GM19238 (cell line): Measurements from ENCODE around the gene EZR.

Experiments used
- DNase-seq: peaks from one replicate; pipeline ENCODE4 v3.0.0; 2011; ENCODE audit warnings: low spot score; ENCODE audit not compliant: insufficient read length

EZR gene

DNA sequence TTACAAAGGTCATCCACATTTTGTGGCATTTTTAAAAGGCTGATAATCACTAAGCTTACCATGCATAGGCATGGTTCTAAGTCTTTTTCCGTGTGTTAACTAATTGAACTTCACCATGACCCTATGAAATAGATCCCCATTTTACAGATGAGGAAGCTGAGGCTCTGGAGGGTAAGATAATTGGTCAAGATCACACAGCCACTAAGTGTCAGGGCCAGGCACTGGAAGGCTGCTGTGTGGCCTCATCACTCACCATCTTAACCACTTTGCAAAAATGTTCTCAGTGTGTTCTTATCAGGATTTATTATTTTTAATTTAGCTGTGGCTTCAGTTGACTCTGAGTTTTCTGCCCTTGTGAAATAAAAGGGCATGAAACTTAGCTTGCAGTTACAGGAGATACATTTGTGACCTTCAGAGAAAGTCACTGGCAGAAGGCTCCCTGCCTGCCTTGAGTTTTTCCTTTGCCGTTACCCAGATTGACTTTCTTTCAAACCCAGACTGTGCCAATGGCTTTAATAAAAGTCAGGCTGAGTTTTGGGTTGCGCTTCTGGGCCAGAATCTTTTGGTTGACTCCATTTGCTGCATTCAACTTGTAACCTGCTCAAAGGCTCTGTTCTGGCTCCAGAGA lies 82.0 kb downstream of the EZR start:
- DNase-seq: no peak

DNA sequence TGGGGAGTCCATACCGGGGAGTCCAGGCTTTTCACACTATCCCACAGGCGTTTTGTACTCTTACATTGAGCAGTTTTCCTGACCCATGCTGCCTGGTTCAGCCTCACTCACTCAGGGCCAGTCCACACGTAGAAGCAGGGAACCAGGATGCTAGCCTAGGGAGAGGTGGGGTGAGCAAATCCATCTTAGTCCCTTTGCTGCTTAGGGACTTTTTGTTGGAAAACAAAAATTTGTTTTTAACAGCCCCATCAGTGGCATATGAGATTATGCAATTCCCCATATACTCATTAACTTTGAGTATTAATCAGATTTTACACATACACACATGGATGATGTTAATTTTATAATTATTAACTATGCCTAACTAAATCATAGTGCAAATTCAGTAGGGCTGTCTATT lies 84.2 kb downstream of the EZR start:
- no peak for DNase-seq

DNA sequence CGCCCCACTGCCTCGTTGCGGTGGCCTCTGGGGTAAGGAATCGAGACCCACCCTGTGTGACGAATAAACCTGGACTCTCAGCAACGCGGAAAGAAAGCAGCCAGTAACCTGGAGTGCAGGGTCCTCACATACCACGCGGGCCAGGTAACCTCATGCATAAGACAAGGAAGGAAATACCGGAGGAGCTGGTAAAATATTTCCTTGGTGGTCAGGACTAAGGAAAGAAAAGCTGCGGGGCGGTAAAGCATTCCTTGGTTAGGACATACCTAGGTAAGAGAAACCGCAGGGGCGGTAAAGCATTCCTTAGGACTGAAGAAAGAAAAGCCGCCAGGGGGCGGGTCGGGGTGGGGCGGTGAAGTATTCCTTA lies 88.6 kb downstream of the EZR start:
- no peak for DNase-seq

DNA sequence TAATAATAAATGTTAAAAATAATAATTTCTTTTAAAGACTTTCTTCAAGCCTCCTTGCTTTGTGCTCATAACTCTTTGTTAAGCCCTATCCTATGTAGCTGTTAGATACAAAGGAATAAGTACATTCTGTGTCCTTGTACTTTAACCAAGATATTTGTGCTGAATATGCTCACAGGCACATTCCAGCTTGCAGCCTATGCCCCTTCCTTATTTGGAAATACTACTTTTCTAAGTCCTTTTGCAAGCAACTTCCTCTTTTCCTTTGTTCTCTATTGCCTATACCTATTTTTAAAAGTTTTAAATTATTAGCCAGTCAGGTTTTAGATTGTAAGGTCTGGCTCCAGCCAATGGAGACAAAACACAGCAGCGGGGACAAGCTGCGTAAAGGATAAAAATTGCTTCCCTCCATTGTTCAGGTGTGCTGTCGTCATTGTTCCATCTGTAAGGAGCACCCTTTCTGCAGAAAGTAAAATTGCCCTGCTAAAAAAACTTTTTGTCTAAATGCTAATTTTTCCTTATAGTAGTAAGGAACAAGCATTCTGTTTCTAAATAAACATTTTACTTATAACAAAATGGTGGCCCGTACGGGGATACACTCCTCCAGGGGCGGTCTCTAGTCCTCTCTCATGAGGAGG lies 89.1 kb downstream of the EZR start:
- no peak for DNase-seq

DNA sequence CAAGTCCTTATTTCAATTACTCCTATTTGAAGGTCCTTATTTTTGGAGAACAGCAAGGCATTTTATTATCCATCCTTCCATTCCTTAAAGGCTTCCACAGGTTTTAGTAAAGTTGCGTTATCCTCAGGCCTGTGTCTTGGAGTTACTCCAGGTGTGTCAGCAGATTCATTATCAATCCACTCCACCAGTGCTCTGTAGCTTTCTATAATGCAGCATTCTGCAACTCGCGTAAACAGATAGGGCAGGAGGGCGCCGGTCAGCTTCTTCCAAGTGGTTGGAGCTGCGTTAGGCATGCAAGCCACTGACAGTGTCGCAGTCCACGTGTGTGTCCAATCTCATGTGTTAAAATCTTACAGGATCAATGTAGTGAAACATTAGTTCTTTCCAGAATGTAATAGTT lies 93.5 kb downstream of the EZR start:
- no peak for DNase-seq

DNA sequence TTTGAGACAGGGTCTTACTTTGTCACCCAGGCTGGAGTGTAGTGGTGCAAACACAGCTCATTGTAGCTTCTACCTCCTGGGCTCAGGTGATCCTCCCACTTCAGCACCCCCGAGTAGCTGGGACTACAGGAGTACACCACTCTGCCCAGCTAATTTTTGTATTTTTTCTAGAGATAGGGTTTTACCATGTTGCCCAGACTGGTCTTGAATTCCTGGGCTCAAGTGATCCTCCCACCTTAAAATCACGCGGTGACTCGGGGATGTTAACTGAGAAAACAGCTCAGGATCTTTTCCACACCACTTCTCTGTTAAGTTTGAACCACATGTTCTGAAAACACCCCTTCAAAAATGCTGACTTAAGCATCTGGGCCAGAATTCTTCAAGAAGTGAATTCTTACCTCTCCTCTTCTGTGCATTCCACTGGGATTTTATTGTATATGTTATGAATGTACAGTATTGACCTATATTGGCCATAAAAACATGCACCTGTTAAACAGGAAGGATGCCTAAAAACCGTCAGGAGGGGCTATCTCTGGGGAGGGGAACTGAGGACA lies 96.9 kb downstream of the EZR start:
- no peak for DNase-seq

DNA sequence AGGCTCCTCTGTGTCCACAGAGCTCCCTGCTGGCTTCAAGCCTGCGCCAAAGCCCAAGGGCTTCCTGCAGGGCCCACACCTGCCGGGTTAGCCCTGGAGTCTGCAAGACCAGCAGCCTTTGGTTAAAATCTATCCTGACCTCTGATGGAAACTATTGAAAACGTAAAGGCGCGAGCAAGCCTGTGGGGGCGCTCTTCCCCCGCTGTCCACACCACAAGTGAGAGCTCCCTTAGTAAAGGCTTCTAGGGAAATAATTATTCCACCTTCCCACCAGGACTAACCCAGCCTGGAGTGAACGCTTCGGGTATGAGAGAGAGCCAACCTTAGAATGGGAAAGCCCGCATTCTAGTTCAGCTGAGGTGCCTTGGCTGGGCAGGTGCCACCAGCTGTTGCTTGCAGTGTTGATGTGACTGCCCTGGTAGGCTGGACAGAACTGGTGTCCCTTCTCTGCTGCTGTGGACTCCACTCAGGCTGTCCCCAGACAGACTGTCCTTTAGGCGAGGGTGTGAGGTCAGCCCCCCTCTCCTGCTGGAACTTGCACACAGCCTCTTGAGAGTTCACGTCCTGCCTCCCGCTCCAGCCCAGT lies 100.6 kb downstream of the EZR start:
- no peak for DNase-seq

DNA sequence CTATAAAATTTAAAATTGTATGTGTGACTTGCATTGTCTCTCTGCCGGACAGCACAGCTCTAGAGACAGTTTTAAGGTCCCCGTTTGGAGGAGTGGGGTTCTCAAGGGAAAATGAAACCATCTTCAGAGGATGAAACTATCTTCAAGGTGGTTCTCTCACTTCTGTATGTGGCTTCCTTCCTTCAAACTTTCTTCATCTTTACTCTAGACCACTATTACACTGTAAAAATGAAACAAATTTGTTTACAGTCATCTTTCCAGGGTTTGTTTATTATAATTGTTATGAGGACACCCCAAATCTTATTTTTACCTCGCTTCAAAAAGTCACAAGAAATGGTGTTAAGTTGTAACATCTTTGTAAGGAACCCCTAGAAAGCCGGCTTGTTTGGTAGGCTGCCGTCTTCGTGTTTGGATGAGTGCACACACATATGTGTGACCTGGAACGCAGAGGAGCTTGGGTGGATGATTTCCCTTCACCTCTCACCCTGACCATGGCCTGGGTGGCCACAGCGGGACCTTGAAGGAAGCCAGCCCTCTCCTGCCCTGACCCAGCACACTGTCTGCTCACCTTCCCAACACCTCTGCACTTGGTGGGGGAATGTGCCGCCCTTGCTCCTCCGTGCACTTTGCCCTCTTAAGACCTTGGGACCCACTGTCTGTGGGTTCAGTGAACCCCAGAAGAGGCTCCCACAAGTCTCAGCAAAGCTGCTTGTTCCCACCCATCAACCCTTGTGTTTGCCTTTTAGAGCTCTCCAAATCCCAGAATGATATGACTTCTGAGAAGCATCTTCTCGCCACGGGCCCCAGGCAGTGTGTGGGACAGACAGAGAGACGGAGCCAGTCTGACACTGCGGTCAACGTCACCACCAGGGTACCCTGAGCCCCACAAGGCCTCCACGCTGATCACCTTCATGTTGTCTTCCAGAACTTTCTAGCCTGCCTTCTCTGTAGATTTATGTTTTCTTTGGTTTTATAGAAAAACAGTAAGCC lies 101.5 kb downstream of the EZR start:
- peak; percentile 35 for DNase-seq
